Measurements from ENCODE around the gene NLGN1.

DNA sequence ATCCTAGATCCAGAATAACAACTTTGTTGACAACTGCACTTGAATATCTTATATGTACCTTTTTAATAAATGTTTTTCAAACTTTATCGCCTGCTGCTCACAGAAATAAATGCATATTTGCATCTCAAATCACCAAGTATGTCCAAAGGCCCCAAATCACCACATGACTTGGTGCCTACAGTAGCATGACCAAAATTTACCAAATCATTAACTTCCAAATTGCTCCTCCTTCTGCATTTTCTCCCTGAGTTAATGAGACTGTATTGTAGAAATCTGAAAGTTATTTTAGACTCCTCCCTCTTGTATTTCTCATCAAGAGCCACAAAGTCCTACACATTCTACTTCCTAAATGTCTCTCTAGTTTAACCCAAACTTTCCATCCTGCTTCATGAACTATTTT, 826.1 kb downstream of the NLGN1 start:
- TF ChIP-seq GATA2 (IDR thresholded peaks at IDR 0.05; ENCODE audit: low read depth, low read length): no peak
- no peak for TF ChIP-seq GATA3 (IDR thresholded peaks at IDR 0.05; ENCODE audit: low read depth, low read length)

Data from SH-SY5Y (cell line).